H9 (cell line): ENCODE data around the gene SIGLEC9. TPM values are rescaled to one million over a fixed set of nuclear protein-coding genes. Genes with fewer than 3 reads are reported as not detected.
A peak's percentile ranks its signal among the peaks of the same experiment; 100 is the strongest.

Experiments
- DNase-seq: peaks from one replicate; pipeline ENCODE4 v3.0.0-alpha.2; 2017
- H2AFZ ChIP-seq: one replicate; pipeline ENCODE4 v1.6.1; 2013; ENCODE audit warnings: mild to moderate bottlenecking, low read length, control low read depth, moderate library complexity
- H2AK5ac ChIP-seq: 2 replicates; pipeline ENCODE4 v1.6.1; 2013; ENCODE audit warnings: low read length, control low read depth, mixed read lengths; ENCODE audit not compliant: insufficient read length
- H2BK120ac ChIP-seq: one replicate; pipeline ENCODE4 v1.6.1; 2013; ENCODE audit warnings: low read depth, mild to moderate bottlenecking, low read length, control low read depth, inconsistent platforms; ENCODE audit not compliant: poor library complexity, severe bottlenecking
- H2BK12ac ChIP-seq: 2 replicates; pipeline ENCODE4 v1.6.1; 2013; ENCODE audit warnings: low read length, control low read depth, mixed read lengths, low read depth; ENCODE audit not compliant: insufficient read length
- H2BK15ac ChIP-seq: 2 replicates; pipeline ENCODE4 v1.6.1; 2013; ENCODE audit warnings: low read depth, low read length, control low read depth
- H2BK20ac ChIP-seq: one replicate; pipeline ENCODE4 v1.6.1; 2013; ENCODE audit warnings: low read depth, mild to moderate bottlenecking, low read length, control low read depth, inconsistent platforms; ENCODE audit not compliant: poor library complexity, severe bottlenecking
- H2BK5ac ChIP-seq: 2 replicates; pipeline ENCODE4 v1.6.1; 2013; ENCODE audit warnings: low read length, control low read depth, mixed read lengths; ENCODE audit not compliant: insufficient read length
- H3K14ac ChIP-seq: 2 replicates; pipeline ENCODE4 v1.6.1; 2013; ENCODE audit warnings: low read length, control low read depth; ENCODE audit not compliant: insufficient read depth
- H3K18ac ChIP-seq: 2 replicates; pipeline ENCODE4 v1.6.1; 2013; ENCODE audit warnings: low read depth, mild to moderate bottlenecking, mixed read lengths, low read length, control low read depth; ENCODE audit not compliant: insufficient read length
- H3K23ac ChIP-seq: 2 replicates; pipeline ENCODE4 v1.6.1; 2013; ENCODE audit warnings: low read length, control low read depth, mixed read lengths, low read depth; ENCODE audit not compliant: insufficient read length
- H3K23me2 ChIP-seq: 2 replicates; pipeline ENCODE4 v1.6.1; 2013; ENCODE audit warnings: low read depth, mild to moderate bottlenecking, mixed read lengths, low read length, control low read depth; ENCODE audit not compliant: insufficient read length, poor library complexity, severe bottlenecking
- H3K27ac ChIP-seq: 2 replicates; pipeline ENCODE4 v1.5.1; 2013; ENCODE audit warnings: low read length, control low read depth, mixed read lengths, low read depth; ENCODE audit not compliant: insufficient read length
- H3K27me3 ChIP-seq: 2 replicates; pipeline ENCODE4 v1.6.1; 2013; ENCODE audit warnings: low read length, control low read depth, inconsistent platforms; ENCODE audit not compliant: insufficient read depth
- H3K4ac ChIP-seq: 2 replicates; pipeline ENCODE4 v1.6.1; 2013; ENCODE audit warnings: low read depth, mild to moderate bottlenecking, control low read depth, inconsistent platforms, low read length, moderate library complexity
- H3K4me1 ChIP-seq: 2 replicates; pipeline ENCODE4 v1.6.1; 2013; ENCODE audit warnings: low read length, control low read depth, inconsistent platforms; ENCODE audit not compliant: insufficient read depth
- H3K4me2 ChIP-seq: 2 replicates; pipeline ENCODE4 v1.6.1; 2013; ENCODE audit warnings: low read length, control low read depth, mixed read lengths; ENCODE audit not compliant: insufficient read length, insufficient read depth
- H3K56ac ChIP-seq: 2 replicates; pipeline ENCODE4 v1.6.1; 2013; ENCODE audit warnings: low read depth, mild to moderate bottlenecking, mixed read lengths, low read length, control low read depth; ENCODE audit not compliant: insufficient read length
- H3K79me1 ChIP-seq: 2 replicates; pipeline ENCODE4 v1.6.1; 2013; ENCODE audit warnings: low read depth, mild to moderate bottlenecking, moderate library complexity, low read length, control low read depth, inconsistent platforms; ENCODE audit not compliant: insufficient read depth, poor library complexity, severe bottlenecking
- H3K79me2 ChIP-seq: 2 replicates; pipeline ENCODE4 v1.6.1; 2013; ENCODE audit warnings: low read length, control low read depth, inconsistent platforms; ENCODE audit not compliant: insufficient read depth
- H3K9ac ChIP-seq: 2 replicates; pipeline ENCODE4 v1.6.1; 2013; ENCODE audit warnings: low read length, control low read depth, mixed read lengths; ENCODE audit not compliant: insufficient read length; ENCODE audit errors: extremely low read depth
- H3K9me3 ChIP-seq: one replicate; pipeline ENCODE4 v1.6.1; 2013; ENCODE audit warnings: low read depth, low read length, inconsistent platforms; ENCODE audit not compliant: control insufficient read depth
- H3T11ph ChIP-seq: one replicate; pipeline ENCODE4 v1.6.1; 2013; ENCODE audit warnings: mild to moderate bottlenecking, low read length, control low read depth, inconsistent platforms
- H4K20me1 ChIP-seq: one replicate; pipeline ENCODE4 v1.6.1; 2013; ENCODE audit not compliant: control insufficient read depth, insufficient read length, insufficient read depth
- H4K5ac ChIP-seq: 2 replicates; pipeline ENCODE4 v1.6.1; 2013; ENCODE audit warnings: low read depth, mild to moderate bottlenecking, mixed read lengths, low read length, control low read depth; ENCODE audit not compliant: insufficient read length
- H4K8ac ChIP-seq: replicated peaks from 2 replicates; pipeline ENCODE4 v1.6.1; 2013; ENCODE audit warnings: low read length, control low read depth, mixed read lengths, low read depth; ENCODE audit not compliant: insufficient read length
- H4K91ac ChIP-seq: 2 replicates; pipeline ENCODE4 v1.6.1; 2013; ENCODE audit warnings: low read depth, mild to moderate bottlenecking, moderate library complexity, mixed read lengths, low read length, control low read depth; ENCODE audit not compliant: insufficient read length
- H3K27ac Mint-ChIP-seq, 3 experiments: 2 replicates in 2 of 3; 3 replicates in 1 of 3; pipeline ENCODE4 v1.8.0; 2020 to 2021; ENCODE audit warnings: mixed read lengths in 3 of 3, mild to moderate bottlenecking in 1 of 3, moderate library complexity in 1 of 3
- H3K27me3 Mint-ChIP-seq: 2 replicates; pipeline ENCODE4 v1.8.0; 2021; ENCODE audit warnings: low read depth, mild to moderate bottlenecking, moderate library complexity, mixed read lengths
- H3K36me3 Mint-ChIP-seq, 3 experiments: 2 replicates in 2 of 3; 3 replicates in 1 of 3; pipeline ENCODE4 v1.8.0; 2020 to 2021; ENCODE audit warnings: low read depth in 3 of 3, mixed read lengths in 3 of 3; ENCODE audit not compliant: insufficient read depth in 1 of 3
- H3K4me1 Mint-ChIP-seq, 2 experiments: 2 replicates each; pipeline ENCODE4 v1.8.0; 2020; ENCODE audit warnings: mixed read lengths in 2 of 2
- H3K4me3 Mint-ChIP-seq, 2 experiments: 2 replicates in 1 of 2; 3 replicates in 1 of 2; pipeline ENCODE4 v1.8.0; 2020 to 2021; ENCODE audit warnings: mild to moderate bottlenecking in 2 of 2, mixed read lengths in 2 of 2, moderate library complexity in 1 of 2
- H3K9me3 Mint-ChIP-seq, 2 experiments: 2 replicates in 1 of 2; 3 replicates in 1 of 2; pipeline ENCODE4 v1.8.0; 2020; ENCODE audit warnings: mild to moderate bottlenecking in 2 of 2, mixed read lengths in 2 of 2, moderate library complexity in 1 of 2
- CTCF ChIP-seq: fragments of 200-600 bp; sonication (generic); conservative IDR thresholded peaks from 3 replicates; pipeline ENCODE4 v1.8.0; 2021; ENCODE audit warnings: antibody characterized with exemption, mild to moderate bottlenecking
- WGBS: extraction: QIAGEN DNeasy Blood & Tissue Kit; methylation state at CpG from one replicate; pipeline ENCODE4 v1.1.7; 2013; ENCODE audit warnings: missing lambda C conversion rate, low lambda C conversion rate, mixed read lengths; ENCODE audit not compliant: insufficient read length; ENCODE audit errors: extremely low coverage; 5-methylcytosine and 5-hydroxymethylcytosine counted together
- total RNA-seq: library from RNA; stranded (reverse); gene quantifications from 2 replicates; pipeline ENCODE4 v1.2.1, GENCODE V29; 2021

SIGLEC9 gene
- total RNA-seq, 1 experiment from 2014 or later = not detected

- Histone ChIP-seq H4K8ac (no peak overlapping the region), H4K20me1 (no peaks in the 10 kb centered on the region), H2AK5ac (no peak overlapping the region), H3K23ac (no peak overlapping the region), H3K56ac (no peak overlapping the region), H3K79me1 (no peaks in the 10 kb centered on the region), H2BK20ac (no peak overlapping the region), H2BK15ac (no peak overlapping the region), H3K4ac (no peak overlapping the region), H3K79me2 (no peaks in the 10 kb centered on the region), H3K4me1 (peaks cover 2% of the 10 kb centered on the region; the same call in 1 of the 2 replicates), H3K14ac (no peak overlapping the region), H3K9me3 (no peaks in the 10 kb centered on the region), H2BK12ac (no peak overlapping the region), H3K23me2 (no peaks in the 10 kb centered on the region), H3K9ac (no peak overlapping the region), H2BK5ac (no peak overlapping the region), H3K27me3 (no peaks in the 10 kb centered on the region), H4K5ac (no peak overlapping the region), H2BK120ac (no peak overlapping the region), H3T11ph (no peak overlapping the region), H3K27ac (no peak overlapping the region), H4K91ac (no peak overlapping the region), H3K4me2 (no peak overlapping the region), H3K18ac (no peak overlapping the region), H2AFZ (no peak overlapping the region)
- no CpG with 5 or more reads among the region's 14 CpGs for WGBS
- peaks cover 0 to 7% (median 0%) of the 10 kb centered on the region in 3 experiments; a peak in 1 of 7 replicates for H3K36me3 Mint-ChIP-seq
- peaks cover 9% of the 10 kb centered on the region for H3K27me3 Mint-ChIP-seq
- DNase-seq = no peak
- H3K9me3 Mint-ChIP-seq = peaks cover 7 to 15% of the 10 kb centered on the region in 2 experiments
- peak overlapping the region in 1 of 3 experiments; percentile 82; a peak in 2 of 7 replicates for H3K27ac Mint-ChIP-seq
- H3K4me1 Mint-ChIP-seq = peaks cover 13 to 16% of the 10 kb centered on the region in 2 experiments
- peak overlapping the region in 1 of 2 experiments; percentile 25; a peak in 1 of 5 replicates for H3K4me3 Mint-ChIP-seq
- no peak for TF ChIP-seq CTCF
These were observed 48.0 kb upstream of the SIGLEC9 start for GRCh38 chr19:51076631-51077213.
